Measurements from ENCODE around the gene NKAIN4.
"Not testable (repeated sequence)": the region's sequence is repeated elsewhere in the genome, so short reads cannot be mapped to it uniquely, and the experiment has no call there.

DNA sequence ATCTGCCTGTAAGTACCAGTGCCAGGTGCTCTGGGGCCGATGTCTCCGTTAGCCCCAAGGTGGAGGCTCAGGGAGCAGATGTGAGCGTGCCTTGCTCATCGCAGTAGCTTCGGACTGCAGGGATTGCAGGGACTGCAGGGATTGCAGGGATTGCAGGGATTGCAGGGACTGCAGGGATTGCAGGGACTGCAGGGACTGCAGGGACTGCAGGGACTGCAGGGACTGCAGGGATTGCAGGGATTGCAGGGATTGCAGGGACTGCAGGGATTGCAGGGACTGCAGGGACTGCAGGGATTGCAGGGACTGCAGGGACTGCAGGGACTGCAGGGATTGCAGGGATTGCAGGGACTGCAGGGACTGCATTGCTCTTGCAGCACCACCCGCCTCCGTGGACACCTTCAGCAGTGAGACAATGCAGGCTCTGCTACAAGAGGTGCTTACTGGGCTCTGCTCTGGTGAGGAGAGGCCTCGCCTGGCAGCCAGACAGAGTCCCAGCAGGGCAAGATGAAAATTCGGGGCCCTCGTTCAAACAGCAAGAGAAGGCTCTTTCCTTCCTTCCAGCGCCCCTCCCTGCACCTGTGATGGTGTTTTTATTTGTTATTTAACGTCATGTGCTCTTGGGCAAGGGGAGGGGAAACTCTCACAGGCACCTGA is 32.7 kb downstream of the NKAIN4 start:
- TF ChIP-seq, protein P1, sequence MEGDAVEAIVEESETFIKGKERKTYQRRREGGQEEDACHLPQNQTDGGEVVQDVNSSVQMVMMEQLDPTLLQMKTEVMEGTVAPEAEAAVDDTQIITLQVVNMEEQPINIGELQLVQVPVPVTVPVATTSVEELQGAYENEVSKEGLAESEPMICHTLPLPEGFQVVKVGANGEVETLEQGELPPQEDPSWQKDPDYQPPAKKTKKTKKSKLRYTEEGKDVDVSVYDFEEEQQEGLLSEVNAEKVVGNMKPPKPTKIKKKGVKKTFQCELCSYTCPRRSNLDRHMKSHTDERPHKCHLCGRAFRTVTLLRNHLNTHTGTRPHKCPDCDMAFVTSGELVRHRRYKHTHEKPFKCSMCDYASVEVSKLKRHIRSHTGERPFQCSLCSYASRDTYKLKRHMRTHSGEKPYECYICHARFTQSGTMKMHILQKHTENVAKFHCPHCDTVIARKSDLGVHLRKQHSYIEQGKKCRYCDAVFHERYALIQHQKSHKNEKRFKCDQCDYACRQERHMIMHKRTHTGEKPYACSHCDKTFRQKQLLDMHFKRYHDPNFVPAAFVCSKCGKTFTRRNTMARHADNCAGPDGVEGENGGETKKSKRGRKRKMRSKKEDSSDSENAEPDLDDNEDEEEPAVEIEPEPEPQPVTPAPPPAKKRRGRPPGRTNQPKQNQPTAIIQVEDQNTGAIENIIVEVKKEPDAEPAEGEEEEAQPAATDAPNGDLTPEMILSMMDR (IDR thresholded peaks at IDR 0.05): not testable (repeated sequence)
- TF ChIP-seq POLR2AphosphoS5 (IDR thresholded peaks at IDR 0.05); POLR2A (IDR thresholded peaks at IDR 0.05); EP300 (IDR thresholded peaks at IDR 0.05; ENCODE audit: low read depth): not testable (repeated sequence)

Measured in transverse colon (tissue), 4 donors.